ENCODE results near the gene MGARP.

The MGARP gene

GRCh38 chr4:139301821-139302611, 22.0 kb upstream of the MGARP start, which contains the start of gene NDUFC1:
Gene NDUFC1 (minus strand): TSS chr4:139302477. CDS start chr4:139295798, 6,679 bp downstream.
- TF ChIP-seq POLR2A (IDR thresholded peaks at IDR 0.05; ENCODE audit: low read depth, low read length): 0 out of 2 replicates have a peak, but pooled peaks have one; percentile 10
- FAIRE-seq (no peak), DNase-seq (ENCODE audit: insufficient read length, low spot score) (no peak)

- peak; percentile 36 for FAIRE-seq
- DNase-seq (ENCODE audit: insufficient read length, low spot score): peak; percentile 52
- TF ChIP-seq POLR2A (IDR thresholded peaks at IDR 0.05; ENCODE audit: low read depth, low read length): peak; percentile 50
These were observed 21.2 kb upstream of the MGARP start, which contains the start of gene NAA15 for GRCh38 chr4:139301113-139301820. Gene NAA15 (plus strand): TSS chr4:139301505. CDS start chr4:139301778, 273 bp downstream.

GRCh38 chr4:139300431-139301112, 20.5 kb upstream of the MGARP start:
- FAIRE-seq (no peak), DNase-seq (ENCODE audit: insufficient read length, low spot score) (no peak)
- TF ChIP-seq POLR2A (IDR thresholded peaks at IDR 0.05; ENCODE audit: low read depth, low read length): no peak

- no peak for TF ChIP-seq POLR2A (IDR thresholded peaks at IDR 0.05; ENCODE audit: low read depth, low read length)
- FAIRE-seq (no peak), DNase-seq (ENCODE audit: insufficient read length, low spot score) (no peak)
These were observed 19.5 kb upstream of the MGARP start for GRCh38 chr4:139299536-139299935.

- DNase-seq (ENCODE audit: insufficient read length, low spot score): no peak
- no peak for TF ChIP-seq POLR2A (IDR thresholded peaks at IDR 0.05; ENCODE audit: low read depth, low read length)
- FAIRE-seq: no peak
These were observed 17.0 kb upstream of the MGARP start for GRCh38 chr4:139297001-139297410.

- DNase-seq (ENCODE audit: insufficient read length, low spot score): no peak
- no peak for TF ChIP-seq POLR2A (IDR thresholded peaks at IDR 0.05; ENCODE audit: low read depth, low read length)
- no peak for FAIRE-seq
These were observed 15.9 kb upstream of the MGARP start for GRCh38 chr4:139295942-139296299.

GRCh38 chr4:139295206-139295941, 15.3 kb upstream of the MGARP start:
- peak; percentile 73 for TF ChIP-seq POLR2A (IDR thresholded peaks at IDR 0.05; ENCODE audit: low read depth, low read length)
- FAIRE-seq: no peak
- DNase-seq (ENCODE audit: insufficient read length, low spot score): peak; percentile 67

GRCh38 chr4:139286186-139286698, 6.2 kb upstream of the MGARP start:
- no peak for FAIRE-seq
- TF ChIP-seq POLR2A (IDR thresholded peaks at IDR 0.05; ENCODE audit: low read depth, low read length): no peak

GRCh38 chr4:139282721-139283075, 2.7 kb upstream of the MGARP start:
- FAIRE-seq (no peak), DNase-seq (ENCODE audit: insufficient read length, low spot score) (no peak)
- TF ChIP-seq POLR2A (IDR thresholded peaks at IDR 0.05; ENCODE audit: low read depth, low read length): no peak

More at GRCh38 chr4:139286186-139286698, 6.2 kb upstream of the MGARP start:
- no peak for DNase-seq (ENCODE audit: insufficient read length, low spot score)

GRCh38 chr4:139282065-139282720, 2.2 kb upstream of the MGARP start:
- DNase-seq (ENCODE audit: insufficient read length, low spot score): no peak
- TF ChIP-seq POLR2A (IDR thresholded peaks at IDR 0.05; ENCODE audit: low read depth, low read length): no peak
- FAIRE-seq: no peak

- DNase-seq (ENCODE audit: insufficient read length, low spot score): no peak
- TF ChIP-seq POLR2A (IDR thresholded peaks at IDR 0.05; ENCODE audit: low read depth, low read length): no peak
- FAIRE-seq: no peak
These were observed 889 bp downstream of the MGARP start for GRCh38 chr4:139278912-139279759.

- FAIRE-seq: no peak
- no peak for TF ChIP-seq POLR2A (IDR thresholded peaks at IDR 0.05; ENCODE audit: low read depth, low read length)
These were observed 1.5 kb downstream of the MGARP start for GRCh38 chr4:139278485-139278884.

More at GRCh38 chr4:139278485-139278884, 1.5 kb downstream of the MGARP start:
- no peak for DNase-seq (ENCODE audit: insufficient read length, low spot score)
